ENCODE results near the gene LCE7A. TPM values are rescaled to one million over a fixed set of nuclear protein-coding genes. Genes with fewer than 3 reads are reported as not detected.

The LCE7A gene
- total RNA-seq, 1 experiment from 2014 or later: not detected

- peaks cover 0 to 14% (median 0%) of the 10 kb centered on the region in 3 experiments; a peak in 3 of 7 replicates for H3K36me3 Mint-ChIP-seq (ENCODE audit: insufficient read depth in 1 of 3, low read depth in 3 of 3)
- no peak for DNase-seq
- H3K4me3 Mint-ChIP-seq: no peak overlapping the region
- no peak overlapping the region for H2BK20ac ChIP-seq (ENCODE audit: low read depth, low read length, poor library complexity, severe bottlenecking)
- no peak overlapping the region for H4K91ac ChIP-seq (ENCODE audit: insufficient read length, low read depth, low read length)
- no peak overlapping the region for H3K27ac ChIP-seq (ENCODE audit: insufficient read length, low read depth, low read length)
- H3K4me1 ChIP-seq (ENCODE audit: insufficient read depth, low read length): no peaks in the 10 kb centered on the region
- no peak overlapping the region for H3K4me2 ChIP-seq (ENCODE audit: insufficient read depth, insufficient read length, low read length)
- H3K27me3 ChIP-seq (ENCODE audit: insufficient read depth, low read length): no peaks in the 10 kb centered on the region
- no peaks in the 10 kb centered on the region for H4K20me1 ChIP-seq (ENCODE audit: control insufficient read depth, insufficient read depth, insufficient read length)
- H3K9me3 ChIP-seq (ENCODE audit: control insufficient read depth, low read depth, low read length): no peaks in the 10 kb centered on the region
- no peak overlapping the region for H2AK5ac ChIP-seq (ENCODE audit: insufficient read length, low read length)
- no peak overlapping the region for H3K14ac ChIP-seq (ENCODE audit: insufficient read depth, low read length)
- no peak overlapping the region for H2BK120ac ChIP-seq (ENCODE audit: low read depth, low read length, poor library complexity, severe bottlenecking)
- H3K79me2 ChIP-seq (ENCODE audit: insufficient read depth, low read length): no peaks in the 10 kb centered on the region
- H2BK15ac ChIP-seq (ENCODE audit: low read depth, low read length): no peak overlapping the region
- H3K23me2 ChIP-seq (ENCODE audit: insufficient read length, low read depth, low read length, poor library complexity, severe bottlenecking): no peaks in the 10 kb centered on the region
- H3K79me1 ChIP-seq (ENCODE audit: insufficient read depth, low read depth, low read length, poor library complexity, severe bottlenecking): no peaks in the 10 kb centered on the region
- no peak overlapping the region for H2AFZ ChIP-seq (ENCODE audit: low read length)
- no peak overlapping the region for H3K9ac ChIP-seq (ENCODE audit: extremely low read depth, insufficient read length, low read length)
- no peak overlapping the region for H3K4ac ChIP-seq (ENCODE audit: low read depth, low read length)
- no peak overlapping the region for H4K5ac ChIP-seq (ENCODE audit: insufficient read length, low read depth, low read length)
- TF ChIP-seq CTCF (conservative IDR thresholded peaks at IDR 0.05): no peak
- no peak overlapping the region for H3K18ac ChIP-seq (ENCODE audit: insufficient read length, low read depth, low read length)
- peaks cover 2% of the 10 kb centered on the region for H3K27me3 Mint-ChIP-seq (ENCODE audit: low read depth)
- WGBS (ENCODE audit: extremely low coverage, insufficient read length, low lambda C conversion rate): no CpG with 5 or more reads among the region's 3 CpGs
- no peak overlapping the region for H2BK12ac ChIP-seq (ENCODE audit: insufficient read length, low read depth, low read length)
- H3T11ph ChIP-seq (ENCODE audit: low read length): no peak overlapping the region
- H3K27ac Mint-ChIP-seq: no peak overlapping the region
- H3K9me3 Mint-ChIP-seq: peaks cover 81 to 85% of the 10 kb centered on the region in 2 experiments
- H4K8ac ChIP-seq (replicated peaks; ENCODE audit: insufficient read length, low read depth, low read length): no peak overlapping the region
- H3K4me1 Mint-ChIP-seq: no peaks in the 10 kb centered on the region
- no peak overlapping the region for H3K23ac ChIP-seq (ENCODE audit: insufficient read length, low read depth, low read length)
- no peak overlapping the region for H2BK5ac ChIP-seq (ENCODE audit: insufficient read length, low read length)
- no peak overlapping the region for H3K56ac ChIP-seq (ENCODE audit: insufficient read length, low read depth, low read length)
Measured at GRCh38 chr1:152886085-152886484, 26.3 kb downstream of the LCE7A start.

Measured in H9 (cell line).